WERI-Rb-1 (cell line): Measurements from ENCODE around the gene CELSR1.

Experiments used
- DNase-seq: peaks from one replicate; pipeline ENCODE4 v3.0.0-alpha.2; 2020
- H3K27ac ChIP-seq: fragments of 250-450 bp; sonication (Bioruptor Pico); 2 replicates; pipeline ENCODE4 v1.5.1; 2020; ENCODE audit warnings: mild to moderate bottlenecking, moderate library complexity
- H3K27me3 ChIP-seq: fragments of 250-450 bp; sonication (Bioruptor Pico); 2 replicates; pipeline ENCODE4 v1.5.1; 2021; ENCODE audit warnings: mild to moderate bottlenecking, low read depth, moderate library complexity; ENCODE audit not compliant: insufficient read depth, severe bottlenecking
- H3K36me3 ChIP-seq: fragments of 250-450 bp; sonication (Bioruptor Pico); 2 replicates; pipeline ENCODE4 v1.5.1; 2020; ENCODE audit warnings: mild to moderate bottlenecking, moderate library complexity
- H3K4me3 ChIP-seq: 2 replicates; pipeline ENCODE4 v1.5.1; 2011; ENCODE audit warnings: low read depth, mild to moderate bottlenecking, control low read depth, low read length
- H3K9me3 ChIP-seq: fragments of 250-450 bp; sonication (Bioruptor Pico); 2 replicates; pipeline ENCODE4 v1.5.1; 2021; ENCODE audit warnings: mild to moderate bottlenecking, moderate library complexity; ENCODE audit not compliant: severe bottlenecking
- CTCF ChIP-seq: IDR thresholded peaks from 2 replicates; pipeline ENCODE4 v1.5.1; 2011; ENCODE audit warnings: low read depth, mild to moderate bottlenecking, control low read depth, inconsistent platforms, low read length

Gene CELSR1

GRCh38 chr22:46464296-46464695 lies 73.1 kb downstream of the CELSR1 start:
- H3K9me3 ChIP-seq = no peaks in the 10 kb centered on the region
- DNase-seq = no peak
- H3K27ac ChIP-seq = no peak overlapping the region
- H3K4me3 ChIP-seq = no peak overlapping the region
- TF ChIP-seq CTCF = no peak
- no peaks in the 10 kb centered on the region for H3K27me3 ChIP-seq
- H3K36me3 ChIP-seq = no peaks in the 10 kb centered on the region

- DNase-seq = no peak
- H3K36me3 ChIP-seq = no peaks in the 10 kb centered on the region
- no peaks in the 10 kb centered on the region for H3K27me3 ChIP-seq
- no peak overlapping the region for H3K4me3 ChIP-seq
- no peak overlapping the region for H3K27ac ChIP-seq
- no peaks in the 10 kb centered on the region for H3K9me3 ChIP-seq
- TF ChIP-seq CTCF = no peak
Observed at GRCh38 chr22:46463435-46464227, 73.8 kb downstream of the CELSR1 start.

- Histone ChIP-seq H3K4me3 (no peak overlapping the region), H3K27ac (no peak overlapping the region), H3K9me3 (no peaks in the 10 kb centered on the region), H3K27me3 (no peaks in the 10 kb centered on the region), H3K36me3 (no peaks in the 10 kb centered on the region)
- no peak for TF ChIP-seq CTCF
- DNase-seq = no peak
Observed at GRCh38 chr22:46462726-46463371, 74.6 kb downstream of the CELSR1 start.

- no peaks in the 10 kb centered on the region for H3K27me3 ChIP-seq
- no peak for DNase-seq
- H3K27ac ChIP-seq = no peak overlapping the region
- H3K4me3 ChIP-seq = no peak overlapping the region
- no peak for TF ChIP-seq CTCF
- no peaks in the 10 kb centered on the region for H3K36me3 ChIP-seq
- no peaks in the 10 kb centered on the region for H3K9me3 ChIP-seq
Observed at GRCh38 chr22:46461566-46462180, 75.7 kb downstream of the CELSR1 start.

GRCh38 chr22:46460857-46461256 lies 76.6 kb downstream of the CELSR1 start:
- Histone ChIP-seq H3K4me3 (no peak overlapping the region), H3K27ac (no peak overlapping the region), H3K36me3 (no peaks in the 10 kb centered on the region), H3K9me3 (no peaks in the 10 kb centered on the region), H3K27me3 (no peaks in the 10 kb centered on the region)
- no peak for TF ChIP-seq CTCF
- DNase-seq = no peak
